Measurements from ENCODE around the gene FES. TPM values are rescaled to one million over a fixed set of nuclear protein-coding genes. Genes with fewer than 3 reads are reported as not detected.

Gene FES
- total RNA-seq, 3 donors from 2014 or later = 3.6 to 8.1 (median 5.8) TPM

GRCh38 chr15:90851940-90852339 lies 32.4 kb upstream of the FES start:
- ATAC-seq = peak in 1 of 2 donors; percentile 6
- Mint-ChIP-seq H3K9me3 (no peaks in the 10 kb centered on the region), H3K36me3 (ENCODE audit: insufficient read depth) (no peaks in the 10 kb centered on the region), H3K4me3 (peak overlapping the region; percentile 22), H3K4me1 (ENCODE audit: low read depth) (peaks cover 56% of the 10 kb centered on the region), H3K27me3 (ENCODE audit: low read depth) (no peaks in the 10 kb centered on the region)
- DNase-seq = no peak

GRCh38 chr15:90855139-90855538 lies 29.2 kb upstream of the FES start:
- DNase-seq = no peak
- peaks cover 71% of the 10 kb centered on the region for H3K4me1 Mint-ChIP-seq (ENCODE audit: low read depth)
- H3K9me3 Mint-ChIP-seq = no peaks in the 10 kb centered on the region
- no peak overlapping the region for H3K4me3 Mint-ChIP-seq
- no peaks in the 10 kb centered on the region for H3K36me3 Mint-ChIP-seq (ENCODE audit: insufficient read depth)
- ATAC-seq = no peak
- H3K27me3 Mint-ChIP-seq (ENCODE audit: low read depth) = no peaks in the 10 kb centered on the region

DNA sequence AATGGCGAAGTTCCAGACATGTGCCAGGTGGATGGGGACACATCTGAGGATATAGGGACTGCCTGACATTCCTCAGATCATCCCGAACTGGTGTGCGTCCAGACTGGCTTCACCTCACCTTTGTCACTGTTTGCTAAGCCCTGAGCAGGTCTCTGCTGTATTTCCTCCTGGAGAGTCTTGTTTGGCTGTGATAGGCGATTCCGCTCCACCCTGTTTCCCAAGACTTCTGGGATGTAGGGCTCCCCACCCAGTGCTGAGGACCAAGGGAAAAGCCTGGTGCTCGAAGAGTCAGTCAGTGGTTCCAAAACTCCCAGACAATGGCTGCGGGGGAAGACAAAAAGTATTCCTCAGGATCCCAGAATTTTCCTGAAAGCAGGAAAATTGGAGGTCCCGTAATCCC lies 27.0 kb upstream of the FES start:
- Mint-ChIP-seq H3K36me3 (ENCODE audit: insufficient read depth) (no peaks in the 10 kb centered on the region), H3K4me1 (ENCODE audit: low read depth) (peaks cover 53% of the 10 kb centered on the region), H3K27me3 (ENCODE audit: low read depth) (no peaks in the 10 kb centered on the region), H3K4me3 (no peak overlapping the region), H3K9me3 (no peaks in the 10 kb centered on the region)
- no peak for DNase-seq
- ATAC-seq = no peak

DNA sequence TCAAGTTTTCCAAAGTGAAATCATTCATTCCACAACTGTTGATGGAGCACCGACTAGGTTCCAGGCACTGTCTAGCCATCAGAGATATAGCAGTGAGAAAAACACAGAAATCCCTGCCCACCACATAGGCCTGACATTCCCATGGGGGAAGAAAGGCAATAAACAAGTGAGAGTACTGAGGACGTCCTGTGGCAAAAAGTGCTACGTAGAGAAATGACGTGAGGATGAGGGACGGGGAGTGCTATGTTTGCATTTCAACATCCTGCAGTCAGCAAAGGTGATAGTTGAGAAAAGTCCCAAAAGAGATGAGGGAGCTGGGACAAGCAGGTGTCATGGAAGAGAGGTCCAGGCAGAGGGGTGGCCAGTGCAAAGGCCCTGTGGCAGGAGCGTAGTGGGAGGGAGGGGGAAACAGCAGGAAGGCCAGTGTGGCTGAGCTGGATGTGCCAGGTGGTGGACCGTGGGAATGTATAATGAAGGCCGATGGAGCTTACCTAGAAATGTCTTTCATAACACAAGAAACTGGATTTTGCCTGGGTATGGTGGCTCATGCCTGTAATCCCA lies 26.3 kb upstream of the FES start:
- DNase-seq (no peak), ATAC-seq (no peak)
- no peak overlapping the region for H3K4me3 Mint-ChIP-seq

GRCh38 chr15:90859234-90860131 lies 24.8 kb upstream of the FES start:
- Mint-ChIP-seq H3K27me3 (ENCODE audit: low read depth) (no peaks in the 10 kb centered on the region), H3K4me3 (no peak overlapping the region), H3K9me3 (no peaks in the 10 kb centered on the region), H3K36me3 (ENCODE audit: insufficient read depth) (no peaks in the 10 kb centered on the region), H3K4me1 (ENCODE audit: low read depth) (peaks cover 47% of the 10 kb centered on the region)
- DNase-seq (no peak), ATAC-seq (no peak)

More for the DNA sequence above, 26.3 kb upstream of the FES start:
- no peaks in the 10 kb centered on the region for H3K27me3 Mint-ChIP-seq (ENCODE audit: low read depth)
- H3K9me3 Mint-ChIP-seq = no peaks in the 10 kb centered on the region
- H3K4me1 Mint-ChIP-seq (ENCODE audit: low read depth) = peaks cover 47% of the 10 kb centered on the region
- no peaks in the 10 kb centered on the region for H3K36me3 Mint-ChIP-seq (ENCODE audit: insufficient read depth)

GRCh38 chr15:90860450-90860849 lies 23.9 kb upstream of the FES start:
- Mint-ChIP-seq H3K9me3 (no peaks in the 10 kb centered on the region), H3K4me1 (ENCODE audit: low read depth) (peaks cover 37% of the 10 kb centered on the region), H3K4me3 (no peak overlapping the region), H3K27me3 (ENCODE audit: low read depth) (no peaks in the 10 kb centered on the region), H3K36me3 (ENCODE audit: insufficient read depth) (no peaks in the 10 kb centered on the region)
- ATAC-seq = no peak
- no peak for DNase-seq

GRCh38 chr15:90860942-90861675 lies 23.2 kb upstream of the FES start:
- ATAC-seq = no peak
- no peak for DNase-seq
- Mint-ChIP-seq H3K36me3 (ENCODE audit: insufficient read depth) (no peaks in the 10 kb centered on the region), H3K4me1 (ENCODE audit: low read depth) (peaks cover 34% of the 10 kb centered on the region), H3K9me3 (no peaks in the 10 kb centered on the region), H3K4me3 (no peak overlapping the region), H3K27me3 (ENCODE audit: low read depth) (no peaks in the 10 kb centered on the region)

GRCh38 chr15:90862487-90862886 lies 21.8 kb upstream of the FES start:
- Mint-ChIP-seq H3K9me3 (no peaks in the 10 kb centered on the region), H3K4me3 (no peak overlapping the region), H3K36me3 (ENCODE audit: insufficient read depth) (no peaks in the 10 kb centered on the region), H3K4me1 (ENCODE audit: low read depth) (peaks cover 22% of the 10 kb centered on the region), H3K27me3 (ENCODE audit: low read depth) (no peaks in the 10 kb centered on the region)
- ATAC-seq (no peak), DNase-seq (no peak)

GRCh38 chr15:90862964-90863778 lies 21.1 kb upstream of the FES start:
- H3K9me3 Mint-ChIP-seq = no peaks in the 10 kb centered on the region
- no peak overlapping the region for H3K4me3 Mint-ChIP-seq
- no peaks in the 10 kb centered on the region for H3K36me3 Mint-ChIP-seq (ENCODE audit: insufficient read depth)
- ATAC-seq = no peak
- no peak for DNase-seq
- H3K27me3 Mint-ChIP-seq (ENCODE audit: low read depth) = no peaks in the 10 kb centered on the region
- H3K4me1 Mint-ChIP-seq (ENCODE audit: low read depth) = peaks cover 19% of the 10 kb centered on the region

GRCh38 chr15:90863987-90864386 lies 20.3 kb upstream of the FES start:
- no peak overlapping the region for H3K4me3 Mint-ChIP-seq
- H3K4me1 Mint-ChIP-seq (ENCODE audit: low read depth) = peaks cover 28% of the 10 kb centered on the region
- no peaks in the 10 kb centered on the region for H3K9me3 Mint-ChIP-seq
- DNase-seq (no peak), ATAC-seq (peak; percentile 66 to 83)
- H3K36me3 Mint-ChIP-seq (ENCODE audit: insufficient read depth) = no peaks in the 10 kb centered on the region
- H3K27me3 Mint-ChIP-seq (ENCODE audit: low read depth) = no peaks in the 10 kb centered on the region

- Mint-ChIP-seq H3K4me1 (ENCODE audit: low read depth) (peaks cover 29% of the 10 kb centered on the region), H3K4me3 (no peak overlapping the region), H3K9me3 (no peaks in the 10 kb centered on the region), H3K27me3 (ENCODE audit: low read depth) (no peaks in the 10 kb centered on the region), H3K36me3 (ENCODE audit: insufficient read depth) (no peaks in the 10 kb centered on the region)
- no peak for DNase-seq
- ATAC-seq = peak in 1 of 2 donors; percentile 33
These were observed 19.8 kb upstream of the FES start for GRCh38 chr15:90864507-90864906.

GRCh38 chr15:90865702-90866101 lies 18.6 kb upstream of the FES start:
- H3K36me3 Mint-ChIP-seq (ENCODE audit: insufficient read depth) = no peaks in the 10 kb centered on the region
- no peak for DNase-seq
- H3K4me3 Mint-ChIP-seq = no peak overlapping the region
- H3K27me3 Mint-ChIP-seq (ENCODE audit: low read depth) = no peaks in the 10 kb centered on the region
- no peak for ATAC-seq
- H3K9me3 Mint-ChIP-seq = no peaks in the 10 kb centered on the region
- peaks cover 41% of the 10 kb centered on the region for H3K4me1 Mint-ChIP-seq (ENCODE audit: low read depth)

DNA sequence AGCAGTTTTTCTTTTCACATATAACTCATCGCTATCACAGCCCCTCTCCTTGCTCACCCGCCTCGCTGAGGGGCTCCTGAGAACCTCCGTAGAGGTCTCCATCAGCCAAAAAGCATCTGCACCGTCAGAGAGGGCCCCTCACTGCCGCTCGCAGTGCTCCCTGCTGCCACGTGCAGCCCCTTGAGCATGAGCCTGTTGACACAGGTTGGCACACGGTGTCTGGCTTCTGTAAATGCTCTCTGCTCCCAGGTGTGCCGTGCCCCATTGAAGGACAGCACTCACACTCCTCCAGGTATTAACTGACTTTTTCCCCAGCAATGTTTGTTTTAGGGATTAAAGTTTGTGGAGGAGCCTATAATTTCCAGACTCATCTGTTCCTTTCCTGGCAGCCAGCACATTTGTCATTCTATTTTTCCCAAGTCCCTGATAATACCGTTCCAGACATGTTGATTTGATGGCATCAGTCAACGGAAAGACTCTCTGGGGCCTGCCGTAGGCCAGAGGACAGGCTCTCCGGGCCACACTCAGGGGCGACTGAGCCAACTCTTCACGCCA lies 18.1 kb upstream of the FES start:
- DNase-seq = no peak
- peaks cover 41% of the 10 kb centered on the region for H3K4me1 Mint-ChIP-seq (ENCODE audit: low read depth)

DNA sequence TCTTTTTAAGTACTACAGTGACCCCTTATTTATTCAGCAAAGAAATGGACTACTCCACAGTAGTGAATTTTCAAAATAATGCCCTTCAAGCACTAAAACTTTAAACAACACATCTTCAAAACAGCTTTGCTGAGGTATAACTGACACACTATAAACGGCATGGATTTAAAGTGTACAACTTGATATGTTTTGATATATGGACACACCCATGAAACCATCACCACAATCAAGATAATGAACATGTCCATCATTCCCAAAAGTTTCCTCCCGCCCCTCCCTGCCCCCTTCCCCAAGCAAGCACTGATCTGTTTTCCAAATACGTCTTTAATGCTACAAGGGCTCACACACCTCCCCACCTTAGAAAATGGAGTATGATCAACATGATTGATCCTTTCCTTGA lies 17.5 kb upstream of the FES start:
- Mint-ChIP-seq H3K9me3 (no peaks in the 10 kb centered on the region), H3K4me1 (ENCODE audit: low read depth) (peaks cover 41% of the 10 kb centered on the region), H3K36me3 (ENCODE audit: insufficient read depth) (no peaks in the 10 kb centered on the region), H3K4me3 (no peak overlapping the region), H3K27me3 (ENCODE audit: low read depth) (no peaks in the 10 kb centered on the region)
- DNase-seq (no peak), ATAC-seq (no peak)

More for the DNA sequence above, 18.1 kb upstream of the FES start:
- no peak for ATAC-seq
- Mint-ChIP-seq H3K4me3 (no peak overlapping the region), H3K9me3 (no peaks in the 10 kb centered on the region), H3K36me3 (ENCODE audit: insufficient read depth) (no peaks in the 10 kb centered on the region), H3K27me3 (ENCODE audit: low read depth) (no peaks in the 10 kb centered on the region)
